IMR-90 (cell line): ENCODE data around the gene VTN. TPM values are rescaled to one million over a fixed set of nuclear protein-coding genes. Genes with fewer than 3 reads are reported as not detected.

Experiments used
- ATAC-seq: fragments of 200-7000 bp; cut with Tn5 transposase; 2 replicates; pipeline ENCODE4 v1.9.1; 2020; ENCODE audit warnings: low read depth, mild to moderate bottlenecking, moderate library complexity
- BruUV-seq: library from RNA; stranded (reverse); fragments of 400-500 nt; replicated peaks from 2 replicates; lab custom pipeline; 2021; lab: Mats Ljungman, UMichigan
- CTCF ChIA-PET: fragments of 300-600 bp; formaldehyde crosslinking; extraction: SDS; loops from one replicate; lab custom pipeline; 2021; ENCODE audit warnings: antibody characterized with exemption; lab: Yijun Ruan, JAX
- POLR2A ChIA-PET: fragments of 300-600 bp; sonication (Branson Sonifier 250); formaldehyde crosslinking; loops from one replicate; lab custom pipeline; 2022; ENCODE audit warnings: antibody characterized with exemption; ENCODE audit not compliant: unreplicated experiment; lab: Charles Lee
- DNase-seq: peaks from one replicate; pipeline ENCODE4 v3.0.0; 2013
- H2AFZ ChIP-seq: replicated peaks from 2 replicates; pipeline ENCODE3; 2013; ENCODE audit warnings: low read length, mild to moderate bottlenecking; ENCODE audit not compliant: poor library complexity
- H2AK5ac ChIP-seq: 2 replicates; pipeline ENCODE4 v1.6.1; 2013; ENCODE audit warnings: low read depth, low read length, inconsistent platforms
- H2AK9ac ChIP-seq: replicated peaks from 2 replicates; pipeline ENCODE3; 2013; ENCODE audit warnings: mild to moderate bottlenecking, low read depth, low read length, moderate library complexity; ENCODE audit not compliant: poor library complexity
- H2BK120ac ChIP-seq: 2 replicates; pipeline ENCODE4 v1.6.1; 2013; ENCODE audit warnings: low read depth, low read length, inconsistent platforms
- H2BK15ac ChIP-seq: 3 replicates; pipeline ENCODE4 v1.6.1; 2013; ENCODE audit warnings: low read depth, low read length, inconsistent platforms
- H2BK20ac ChIP-seq: 2 replicates; pipeline ENCODE4 v1.6.1; 2013; ENCODE audit warnings: low read depth, mild to moderate bottlenecking, inconsistent platforms, low read length, moderate library complexity
- H2BK5ac ChIP-seq: 2 replicates; pipeline ENCODE4 v1.6.1; 2013; ENCODE audit warnings: mild to moderate bottlenecking, low read depth, low read length, inconsistent platforms; ENCODE audit not compliant: poor library complexity, severe bottlenecking
- H3K14ac ChIP-seq: replicated peaks from 2 replicates; pipeline ENCODE4 v1.6.1; 2013; ENCODE audit warnings: low read depth, low read length, inconsistent platforms
- H3K18ac ChIP-seq: 2 replicates; pipeline ENCODE4 v1.6.1; 2013; ENCODE audit warnings: low read depth, low read length, control low read depth
- H3K23ac ChIP-seq: 2 replicates; pipeline ENCODE4 v1.6.1; 2013; ENCODE audit warnings: low read depth, low read length, inconsistent platforms
- H3K27ac ChIP-seq: 2 replicates; pipeline ENCODE4 v1.5.1; 2013; ENCODE audit warnings: mild to moderate bottlenecking, control low read depth, low read length; ENCODE audit not compliant: insufficient read depth
- H3K27me3 ChIP-seq: 2 replicates; pipeline ENCODE4 v1.6.1; 2013; ENCODE audit warnings: low read length; ENCODE audit not compliant: control insufficient read depth, insufficient read depth
- H3K36me3 ChIP-seq: 2 replicates; pipeline ENCODE4 v1.6.1; 2013; ENCODE audit warnings: low read length, mixed read lengths; ENCODE audit not compliant: control insufficient read depth, insufficient read depth
- H3K4ac ChIP-seq: 2 replicates; pipeline ENCODE4 v1.6.1; 2013; ENCODE audit warnings: low read depth, low read length, inconsistent platforms
- H3K4me1 ChIP-seq: 2 replicates; pipeline ENCODE4 v1.6.1; 2013; ENCODE audit warnings: low read length, mixed read lengths; ENCODE audit not compliant: control insufficient read depth, insufficient read depth
- H3K4me2 ChIP-seq: 2 replicates; pipeline ENCODE4 v1.6.1; 2013; ENCODE audit warnings: low read depth, mild to moderate bottlenecking, control low read depth, low read length, moderate library complexity
- H3K4me3 ChIP-seq: 2 replicates; pipeline ENCODE4 v1.5.1; 2013; ENCODE audit warnings: low read depth, mild to moderate bottlenecking, control low read depth, low read length, moderate library complexity; ENCODE audit not compliant: insufficient read depth
- H3K56ac ChIP-seq: 2 replicates; pipeline ENCODE4 v1.6.1; 2013; ENCODE audit warnings: low read length, inconsistent platforms; ENCODE audit not compliant: insufficient read depth; ENCODE audit errors: extremely low read depth
- H3K79me1 ChIP-seq, 2 experiments: 2 replicates each; pipeline ENCODE4 v1.6.1; 2013; ENCODE audit warnings: low read length in 2 of 2, inconsistent platforms in 1 of 2, low read depth in 1 of 2
- H3K9ac ChIP-seq: 2 replicates; pipeline ENCODE4 v1.6.1; 2013; ENCODE audit warnings: low read depth, low read length, control low read depth
- H3K9me1 ChIP-seq: 2 replicates; pipeline ENCODE4 v1.6.1; 2013; ENCODE audit warnings: low read length, inconsistent platforms; ENCODE audit not compliant: insufficient read depth
- H3K9me3 ChIP-seq: 2 replicates; pipeline ENCODE4 v1.6.1; 2013; ENCODE audit warnings: low read length; ENCODE audit not compliant: control insufficient read depth, insufficient read depth
- H4K20me1 ChIP-seq: 2 replicates; pipeline ENCODE4 v1.6.1; 2013; ENCODE audit warnings: low read length, inconsistent platforms; ENCODE audit not compliant: insufficient read depth
- H4K5ac ChIP-seq: 2 replicates; pipeline ENCODE4 v1.6.1; 2013; ENCODE audit warnings: mild to moderate bottlenecking, low read depth, low read length, control low read depth
- H4K8ac ChIP-seq, 2 experiments: 2 replicates each; pipeline ENCODE4 v1.6.1; 2013; ENCODE audit warnings: low read depth in 2 of 2, low read length in 2 of 2, control low read depth in 1 of 2, inconsistent platforms in 1 of 2
- H4K91ac ChIP-seq: 2 replicates; pipeline ENCODE4 v1.6.1; 2013; ENCODE audit warnings: low read depth, low read length, inconsistent platforms; ENCODE audit not compliant: insufficient read depth
- BHLHE40 ChIP-seq: fragments of 150-350 bp; IDR thresholded peaks from 2 replicates; pipeline ENCODE4 v1.6.1; 2016; ENCODE audit warnings: mild to moderate bottlenecking, low read depth, low read length
- CHD1 ChIP-seq: IDR thresholded peaks from 2 replicates; pipeline ENCODE4 v1.6.1; 2012; ENCODE audit warnings: low read depth, low read length, improper control_type of control experiment
- CTCF ChIP-seq: conservative IDR thresholded peaks from 2 replicates; pipeline ENCODE4 v1.5.1; 2012; ENCODE audit warnings: mild to moderate bottlenecking, low read depth, low read length, improper control_type of control experiment
- ELK1 ChIP-seq: fragments of 150-350 bp; IDR thresholded peaks from 2 replicates; pipeline ENCODE4 v1.6.1; 2016; ENCODE audit warnings: low read depth, mild to moderate bottlenecking, low read length, moderate library complexity, borderline replicate concordance
- FOS ChIP-seq: fragments of 150-350 bp; IDR thresholded peaks from 2 replicates; pipeline ENCODE4 v1.6.1; 2016; ENCODE audit warnings: low read depth, low read length
- MAFK ChIP-seq: IDR thresholded peaks from 2 replicates; pipeline ENCODE4 v1.6.1; 2012; ENCODE audit warnings: low read depth, low read length, improper control_type of control experiment
- NFE2L2 ChIP-seq: fragments of 150-350 bp; IDR thresholded peaks from 2 replicates; pipeline ENCODE4 v1.6.1; 2016; ENCODE audit warnings: low read depth, mild to moderate bottlenecking, low read length
- POLR2A ChIP-seq: IDR thresholded peaks from 2 replicates; pipeline ENCODE4 v1.6.1; 2012; ENCODE audit warnings: mild to moderate bottlenecking, low read depth, low read length
- RAD21 ChIP-seq: IDR thresholded peaks from 2 replicates; pipeline ENCODE4 v1.6.1; 2012; ENCODE audit warnings: low read length, improper control_type of control experiment
- SMC3 ChIP-seq: fragments of 150-350 bp; IDR thresholded peaks from 2 replicates; pipeline ENCODE4 v1.6.1; 2016; ENCODE audit warnings: low read depth, mild to moderate bottlenecking, antibody characterized with exemption, low read length, moderate library complexity
- USF2 ChIP-seq: fragments of 150-350 bp; IDR thresholded peaks from 2 replicates; pipeline ENCODE4 v1.6.1; 2017; ENCODE audit warnings: mild to moderate bottlenecking, antibody characterized with exemption, low read length, low read depth
- WGBS, 2 experiments: methylation state at CpG; one replicate each; pipeline versions ENCODE4 v1.1.5 to v1.1.7; 2013; ENCODE audit warnings: missing lambda C conversion rate in 2 of 2; ENCODE audit not compliant: insufficient read length in 1 of 2; ENCODE audit errors: extremely low coverage in 2 of 2; 5-methylcytosine and 5-hydroxymethylcytosine counted together
- dilution Hi-C: fragments of 300-500 bp; cut with HindIII; formaldehyde crosslinking; loops from one replicate; pipeline ENCODE4 v1.14.3; 2018; ENCODE audit warnings: low sequenced_read_pairs; ENCODE audit not compliant: unreplicated experiment
- in situ Hi-C: fragments of 300-500 bp; cut with MboI; formaldehyde crosslinking; loops from 3 replicates; pipeline ENCODE4 v1.14.3; 2019; ENCODE audit warnings: low sequenced_read_pairs, inconsistent platforms, mixed read lengths
- intact Hi-C: fragments of 100-400 bp; cut with micrococcal nuclease; formaldehyde crosslinking; loops from 2 replicates; pipeline ENCODE4 v1.10.0; 2022
- polyA plus RNA-seq, 3 experiments: library from polyadenylated mRNA; depleted of rRNA; stranded (reverse); fragments of >200 nt; gene quantifications; 2 replicates each; pipeline ENCODE4 v1.2.3, GENCODE V29; 2012; ENCODE audit warnings: low replicate concordance in 1 of 3
- total RNA-seq: library from RNA; depleted of rRNA; stranded (reverse); fragments of >200 nt; gene quantifications from 2 replicates; pipeline ENCODE4 v1.2.3, GENCODE V29; 2012

The VTN gene
- total and polyA plus RNA-seq, 2 of the 4 experiments (the other 2 are of a cell fraction), result 0.18 to 1.0 TPM

GRCh38 chr17:28391401-28391800 is 21.3 kb upstream of the VTN start:
- Histone ChIP-seq H2BK20ac (no peak overlapping the region), H3K4me1 (peaks cover 9% of the 10 kb centered on the region), H3K27ac (no peak overlapping the region), H3K9me3 (no peaks in the 10 kb centered on the region), H3K79me1 (no peaks in the 10 kb centered on the region), H3K23ac (no peak overlapping the region), H3K4me3 (no peak overlapping the region), H3K14ac (no peak overlapping the region), H3K36me3 (peaks cover 31% of the 10 kb centered on the region), H4K20me1 (no peaks in the 10 kb centered on the region), H3K27me3 (no peaks in the 10 kb centered on the region), H3K18ac (no peak overlapping the region), H4K5ac (no peak overlapping the region), H3K4me2 (no peak overlapping the region), H3K4ac (no peak overlapping the region), H3K9me1 (peaks cover 7% of the 10 kb centered on the region; the same call in 1 of the 2 replicates), H2BK5ac (no peak overlapping the region), H2BK15ac (no peak overlapping the region), H4K8ac (no peak overlapping the region), H2AK9ac (no peak overlapping the region), H2AK5ac (no peak overlapping the region), H3K9ac (no peak overlapping the region), H4K91ac (no peak overlapping the region), H3K56ac (no peak overlapping the region; the same call in 1 of the 2 replicates), H2BK120ac (no peak overlapping the region), H2AFZ (peak overlapping the region; percentile 15)
- BruUV-seq, result no TSS peak
- CTCF ChIA-PET, result interaction anchor here (0.6 kb wide), 1 partner anchor 88 kb away, joined by 5 read pairs; no protein-coding TSS in a partner anchor
- dilution Hi-C loops (no loop called here), intact Hi-C loops (no loop called here), in situ Hi-C loops (no loop called here)
- POLR2A ChIA-PET, result no interaction called here
- ATAC-seq (no peak), DNase-seq (no peak)
- TF ChIP-seq ELK1 (no peak), USF2 (no peak), NFE2L2 (no peak), CTCF (no peak), CHD1 (no peak), FOS (no peak), MAFK (no peak), RAD21 (no peak), BHLHE40 (no peak), SMC3 (no peak), POLR2A (no peak)
- WGBS, 2 experiments, result no CpG with 5 or more reads among the region's 2 CpGs
